ENCODE measurements around the gene IL1RAPL1. TPM values are rescaled to one million over a fixed set of nuclear protein-coding genes. Genes with fewer than 3 reads are reported as not detected.

Gene IL1RAPL1
- total RNA-seq, 4 donors from 2014 or later, result 0.78 TPM; not detected in 3

DNA sequence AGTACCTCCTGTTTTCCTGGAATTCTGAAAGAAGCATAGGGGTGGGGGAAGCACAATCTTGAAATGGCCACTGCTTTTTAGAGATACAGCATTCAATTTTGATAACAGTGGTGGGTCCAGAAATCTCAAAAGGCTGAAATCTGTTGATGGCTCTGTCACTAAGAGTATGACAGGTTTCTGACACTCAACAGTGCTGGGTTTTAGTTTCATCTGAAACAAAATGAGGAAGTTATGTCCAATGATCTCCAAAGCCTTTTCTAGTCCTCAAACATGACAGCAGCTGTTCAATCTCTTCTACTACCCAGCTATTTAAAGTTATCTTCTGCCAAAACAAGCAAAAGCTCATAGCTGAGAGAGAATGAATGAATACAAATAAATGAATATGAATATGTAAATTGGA, 110.5 kb downstream of the IL1RAPL1 start:
- no peak overlapping the region for H3K27ac ChIP-seq
- H3K9me3 ChIP-seq, result no peaks in the 10 kb centered on the region
- no peak for TF ChIP-seq POLR2A (IDR thresholded peaks at IDR 0.05)
- TF ChIP-seq, protein P1, sequence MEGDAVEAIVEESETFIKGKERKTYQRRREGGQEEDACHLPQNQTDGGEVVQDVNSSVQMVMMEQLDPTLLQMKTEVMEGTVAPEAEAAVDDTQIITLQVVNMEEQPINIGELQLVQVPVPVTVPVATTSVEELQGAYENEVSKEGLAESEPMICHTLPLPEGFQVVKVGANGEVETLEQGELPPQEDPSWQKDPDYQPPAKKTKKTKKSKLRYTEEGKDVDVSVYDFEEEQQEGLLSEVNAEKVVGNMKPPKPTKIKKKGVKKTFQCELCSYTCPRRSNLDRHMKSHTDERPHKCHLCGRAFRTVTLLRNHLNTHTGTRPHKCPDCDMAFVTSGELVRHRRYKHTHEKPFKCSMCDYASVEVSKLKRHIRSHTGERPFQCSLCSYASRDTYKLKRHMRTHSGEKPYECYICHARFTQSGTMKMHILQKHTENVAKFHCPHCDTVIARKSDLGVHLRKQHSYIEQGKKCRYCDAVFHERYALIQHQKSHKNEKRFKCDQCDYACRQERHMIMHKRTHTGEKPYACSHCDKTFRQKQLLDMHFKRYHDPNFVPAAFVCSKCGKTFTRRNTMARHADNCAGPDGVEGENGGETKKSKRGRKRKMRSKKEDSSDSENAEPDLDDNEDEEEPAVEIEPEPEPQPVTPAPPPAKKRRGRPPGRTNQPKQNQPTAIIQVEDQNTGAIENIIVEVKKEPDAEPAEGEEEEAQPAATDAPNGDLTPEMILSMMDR (IDR thresholded peaks at IDR 0.05), result no peak

DNA sequence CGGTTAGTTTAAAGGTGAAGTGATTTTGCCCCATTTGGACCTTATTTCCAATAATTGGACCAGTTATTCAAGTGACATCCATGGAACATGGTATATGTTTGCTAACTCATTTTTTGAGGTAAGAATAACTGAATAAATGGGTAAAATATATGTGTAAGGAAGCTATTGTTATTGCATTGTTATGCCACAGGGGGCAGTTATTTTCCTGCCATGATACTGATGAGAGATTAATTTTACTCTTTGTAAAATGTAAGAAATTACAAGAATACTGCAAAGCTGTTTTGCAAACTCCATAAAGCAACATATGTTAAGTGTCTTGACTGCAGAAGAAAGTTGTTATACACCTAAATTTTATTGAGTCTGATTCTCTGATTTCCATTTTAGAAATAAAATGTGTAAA, 114.0 kb downstream of the IL1RAPL1 start:
- WGBS, 2 donors, result 89 to 90% methylated on average over 1 of the region's 1 CpG
- no peak for DNase-seq
- intact Hi-C loops (cut with DNase I), result no loop called here
- no peaks in the 10 kb centered on the region for H3K27me3 ChIP-seq
- no peak overlapping the region for H3K27ac ChIP-seq
- no peaks in the 10 kb centered on the region for H3K9me3 ChIP-seq
- H3K36me3 ChIP-seq, result no peaks in the 10 kb centered on the region
- H3K4me3 ChIP-seq (replicated peaks in 1 of 3), result no peak overlapping the region
- TF ChIP-seq POLR2A (IDR thresholded peaks at IDR 0.05), result no peak
- TF ChIP-seq, protein P1 (IDR thresholded peaks at IDR 0.05), result no peak
- no peaks in the 10 kb centered on the region for H3K4me1 ChIP-seq

More for the DNA sequence above, 110.5 kb downstream of the IL1RAPL1 start:
- no peak overlapping the region for H3K4me3 ChIP-seq (replicated peaks in 1 of 3)
- intact Hi-C loops (cut with DNase I), result no loop called here
- no peak for DNase-seq
- no peaks in the 10 kb centered on the region for H3K4me1 ChIP-seq
- H3K36me3 ChIP-seq, result no peaks in the 10 kb centered on the region
- H3K27me3 ChIP-seq, result no peaks in the 10 kb centered on the region

DNA sequence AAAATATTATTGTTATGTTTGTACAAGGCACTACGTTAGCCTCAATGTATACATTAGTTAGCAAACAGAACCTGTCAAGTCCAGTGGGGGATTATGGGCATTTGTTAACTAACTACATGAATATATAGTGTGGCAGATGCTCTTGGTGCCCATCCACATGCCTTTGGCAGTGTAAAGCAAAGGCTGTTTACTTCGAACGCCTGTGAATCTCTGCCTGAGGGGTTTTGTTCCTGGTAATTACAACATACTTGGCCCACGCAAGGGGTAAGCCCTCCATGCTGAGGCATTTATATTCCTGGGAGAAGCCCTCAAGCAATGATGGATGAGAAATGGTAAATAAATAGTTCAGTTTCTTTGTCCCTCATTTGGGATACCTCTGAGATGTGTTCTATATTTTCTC, 119.7 kb downstream of the IL1RAPL1 start:
- Histone ChIP-seq H3K4me3 (replicated peaks in 1 of 3) (no peak overlapping the region), H3K27me3 (no peaks in the 10 kb centered on the region), H3K9me3 (no peaks in the 10 kb centered on the region), H3K27ac (no peak overlapping the region), H3K36me3 (no peaks in the 10 kb centered on the region), H3K4me1 (no peaks in the 10 kb centered on the region)
- TF ChIP-seq, protein P1 (IDR thresholded peaks at IDR 0.05), result no peak
- TF ChIP-seq POLR2A (IDR thresholded peaks at IDR 0.05), result no peak
- DNase-seq, result no peak
- 57 to 87% methylated on average over 4 of the region's 4 CpGs for WGBS, 2 donors
- intact Hi-C loops (cut with DNase I), result no loop called here

DNA sequence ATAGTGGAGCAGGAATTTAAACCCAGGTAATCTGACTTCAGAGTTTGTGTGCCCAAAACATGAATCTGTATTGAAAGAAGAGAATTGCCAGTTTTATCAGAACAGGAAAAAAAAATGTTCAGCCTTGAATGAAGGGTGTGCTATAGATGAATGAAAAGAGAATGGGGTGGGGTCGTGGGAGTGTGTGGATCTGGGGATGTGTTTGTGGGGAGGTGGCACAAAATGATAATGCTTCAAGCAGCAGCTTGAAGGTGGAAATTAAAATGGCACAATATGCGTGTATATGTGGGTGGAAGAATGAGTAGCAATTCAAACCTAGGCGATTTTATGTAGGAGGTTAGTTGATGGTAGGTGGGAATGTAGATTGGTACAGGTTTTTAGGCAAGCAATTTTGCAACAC, 122.2 kb downstream of the IL1RAPL1 start:
- 84 to 87% methylated on average over 3 of the region's 3 CpGs for WGBS, 2 donors
- H3K27ac ChIP-seq, result no peak overlapping the region
- no peak for DNase-seq
- no peak for TF ChIP-seq POLR2A (IDR thresholded peaks at IDR 0.05)
- TF ChIP-seq, protein P1 (IDR thresholded peaks at IDR 0.05), result no peak
- intact Hi-C loops (cut with DNase I), result no loop called here
- H3K4me3 ChIP-seq (replicated peaks in 1 of 3), result no peak overlapping the region
- H3K9me3 ChIP-seq, result no peaks in the 10 kb centered on the region
- no peaks in the 10 kb centered on the region for H3K27me3 ChIP-seq
- H3K36me3 ChIP-seq, result no peaks in the 10 kb centered on the region
- no peaks in the 10 kb centered on the region for H3K4me1 ChIP-seq

DNA sequence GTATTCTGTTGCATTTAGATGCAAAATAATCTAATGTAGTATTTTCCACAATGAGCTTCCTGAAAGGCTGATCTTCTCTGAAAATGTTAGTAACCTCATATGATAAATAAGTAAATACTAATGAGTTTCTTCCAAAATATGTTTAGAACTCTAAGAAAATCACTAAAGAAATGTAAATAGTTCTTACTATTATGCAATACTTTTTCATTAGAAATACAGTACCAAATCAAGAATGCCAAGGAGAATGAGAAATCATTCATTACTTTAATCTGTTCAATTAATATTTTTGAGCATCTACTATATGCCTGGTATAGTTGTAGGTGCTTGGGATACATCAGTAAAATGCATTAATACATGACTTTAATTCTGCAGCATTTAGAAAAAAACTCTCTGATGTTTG, 130.6 kb downstream of the IL1RAPL1 start:
- DNase-seq, result no peak
- TF ChIP-seq, protein P1 (IDR thresholded peaks at IDR 0.05), result no peak
- TF ChIP-seq POLR2A (IDR thresholded peaks at IDR 0.05), result no peak
- intact Hi-C loops (cut with DNase I), result no loop called here
- Histone ChIP-seq H3K27me3 (no peaks in the 10 kb centered on the region), H3K36me3 (no peaks in the 10 kb centered on the region), H3K4me1 (no peaks in the 10 kb centered on the region), H3K27ac (no peak overlapping the region), H3K4me3 (replicated peaks in 1 of 3) (no peak overlapping the region), H3K9me3 (no peaks in the 10 kb centered on the region)

All from thyroid gland (tissue), 4 donors.